Liver (tissue), 9 donors: ENCODE results near the gene INPP5J. TPM values are rescaled to one million over a fixed set of nuclear protein-coding genes. Genes with fewer than 3 reads are reported as not detected.

Experiments
- DNase-seq: peaks from one replicate; pipeline ENCODE4 v3.0.0-alpha.2; 2017; ENCODE audit warnings: low spot score
- H3K27ac ChIP-seq, 2 donors: one replicate each; pipeline ENCODE4 v1.7.0; 2013; ENCODE audit warnings: inconsistent platforms in 2 of 2, low read length in 2 of 2, control low read depth in 1 of 2, low read depth in 1 of 2, mild to moderate bottlenecking in 1 of 2
- H3K27me3 ChIP-seq, 4 donors: one replicate each; pipeline versions ENCODE4 v1.6.1 to v1.7.0; 2013; ENCODE audit warnings: low read length in 3 of 4, inconsistent platforms in 1 of 4, mild to moderate bottlenecking in 1 of 4, moderate library complexity in 1 of 4; ENCODE audit not compliant: control insufficient read depth in 4 of 4, insufficient read depth in 4 of 4
- H3K36me3 ChIP-seq, 4 donors: one replicate each; pipeline versions ENCODE4 v1.6.1 to v1.7.0; 2013; ENCODE audit warnings: low read length in 3 of 4, mild to moderate bottlenecking in 3 of 4, low read depth in 1 of 4, moderate library complexity in 1 of 4; ENCODE audit not compliant: control insufficient read depth in 4 of 4, insufficient read depth in 3 of 4
- H3K4me1 ChIP-seq, 4 donors: one replicate each; pipeline versions ENCODE4 v1.6.1 to v1.7.0; 2013; ENCODE audit warnings: low read length in 3 of 4, mild to moderate bottlenecking in 3 of 4, moderate library complexity in 1 of 4; ENCODE audit not compliant: control insufficient read depth in 4 of 4, insufficient read depth in 4 of 4
- H3K4me3 ChIP-seq, 3 donors: one replicate each; pipeline versions ENCODE4 v1.6.1 to v1.7.0; 2013; ENCODE audit warnings: low read length in 3 of 3, control low read depth in 1 of 3, low read depth in 1 of 3, mild to moderate bottlenecking in 1 of 3
- H3K9ac ChIP-seq, 2 donors: one replicate each; pipeline ENCODE4 v1.7.0; 2013; ENCODE audit warnings: low read length in 2 of 2, mild to moderate bottlenecking in 2 of 2, moderate library complexity in 2 of 2, control low read depth in 1 of 2, low read depth in 1 of 2
- H3K9me3 ChIP-seq, 4 donors: one replicate each; pipeline versions ENCODE4 v1.6.1 to v1.7.0; 2013; ENCODE audit warnings: low read length in 3 of 4; ENCODE audit not compliant: control insufficient read depth in 4 of 4
- ATF3 ChIP-seq: IDR thresholded peaks from 2 replicates; pipeline ENCODE4 v1.6.1; 2016; ENCODE audit warnings: antibody characterized with exemption
- CTCF ChIP-seq: fragments of 150-350 bp; IDR thresholded peaks from 2 replicates; pipeline ENCODE4 v1.5.1; 2017; ENCODE audit warnings: improper control_type of control experiment, low read depth, low read length; ENCODE audit not compliant: missing input control
- EGR1 ChIP-seq, 2 donors: IDR thresholded peaks; 2 replicates each; pipeline ENCODE4 v1.6.1; 2016 to 2018; ENCODE audit warnings: antibody characterized with exemption in 2 of 2, low read depth in 2 of 2
- FOXA1 ChIP-seq: IDR thresholded peaks from 2 replicates; pipeline ENCODE4 v1.6.1; 2016; ENCODE audit warnings: antibody characterized with exemption
- FOXA2 ChIP-seq: IDR thresholded peaks from 2 replicates; pipeline ENCODE4 v1.6.1; 2016; ENCODE audit warnings: antibody characterized with exemption
- GABPA ChIP-seq, 2 donors: IDR thresholded peaks in 1 of 2; conservative IDR thresholded peaks in 1 of 2; 2 replicates each; pipeline ENCODE4 v1.6.1; 2016; ENCODE audit warnings: antibody characterized with exemption in 2 of 2, mild to moderate bottlenecking in 1 of 2, moderate library complexity in 1 of 2
- HNF4A ChIP-seq, 2 donors: conservative IDR thresholded peaks; 2 replicates each; pipeline ENCODE4 v1.6.1; 2016; ENCODE audit warnings: antibody characterized with exemption in 2 of 2, mild to moderate bottlenecking in 2 of 2
- HNF4G ChIP-seq: IDR thresholded peaks from 2 replicates; pipeline ENCODE4 v1.6.1; 2016; ENCODE audit warnings: antibody characterized with exemption
- JUND ChIP-seq, 2 donors: IDR thresholded peaks; 2 replicates each; pipeline ENCODE4 v1.6.1; 2016; ENCODE audit warnings: antibody characterized with exemption in 2 of 2
- MAX ChIP-seq: IDR thresholded peaks from 2 replicates; pipeline ENCODE4 v1.6.1; 2016; ENCODE audit warnings: antibody characterized with exemption
- NR2F2 ChIP-seq: IDR thresholded peaks from 2 replicates; pipeline ENCODE4 v1.6.1; 2016; ENCODE audit warnings: antibody characterized with exemption
- RAD21 ChIP-seq, 2 donors: IDR thresholded peaks; 2 replicates each; pipeline ENCODE4 v1.6.1; 2016; ENCODE audit warnings: antibody characterized with exemption in 2 of 2, mild to moderate bottlenecking in 2 of 2
- REST ChIP-seq: IDR thresholded peaks from 2 replicates; pipeline ENCODE4 v1.6.1; 2016; ENCODE audit warnings: antibody characterized with exemption, mild to moderate bottlenecking
- RXRA ChIP-seq, 2 donors: IDR thresholded peaks; 2 replicates each; pipeline ENCODE4 v1.6.1; 2017 to 2018; ENCODE audit warnings: antibody characterized with exemption in 2 of 2, mild to moderate bottlenecking in 1 of 2
- SP1 ChIP-seq: IDR thresholded peaks from 2 replicates; pipeline ENCODE4 v1.6.1; 2018; ENCODE audit warnings: antibody characterized with exemption, mild to moderate bottlenecking
- TAF1 ChIP-seq: conservative IDR thresholded peaks from 2 replicates; pipeline ENCODE4 v1.6.1; 2016; ENCODE audit warnings: antibody characterized with exemption, mild to moderate bottlenecking
- YY1 ChIP-seq: IDR thresholded peaks from 2 replicates; pipeline ENCODE4 v1.6.1; 2016; ENCODE audit warnings: antibody characterized with exemption, mild to moderate bottlenecking
- ZBTB33 ChIP-seq: IDR thresholded peaks from 2 replicates; pipeline ENCODE4 v1.6.1; 2016; ENCODE audit warnings: antibody characterized with exemption
- WGBS: extraction: QIAGEN DNeasy Blood & Tissue Kit; methylation state at CpG from one replicate; pipeline ENCODE4 v1.1.7; 2013; 5-methylcytosine and 5-hydroxymethylcytosine counted together
- polyA plus RNA-seq, 2 donors: library from polyadenylated mRNA; stranded (reverse) in 1 of 2; unstranded in 1 of 2; fragments of 200-250 nt in 1 of 2; fragments of >200 nt in 1 of 2; fragmentation: Nextera tagmentation in 1 of 2; extraction: Ambion mirVana in 1 of 2; gene quantifications; one replicate each; pipeline versions ENCODE4 v1.2.1 to v1.2.3, GENCODE V29; 2013 to 2015
- total RNA-seq, 2 donors: library from RNA; depleted of rRNA; stranded (reverse); fragments of >200 nt; gene quantifications; one replicate each; pipeline ENCODE4 v1.2.3, GENCODE V29; 2014
- donor health status: healthy.
- donor health status: healthy.
- donor health status: healthy.
- donor health status: healthy.
- donor health status: healthy.

INPP5J gene
- total and polyA plus RNA-seq, 4 donors, result 0.06 to 0.17 (median 0.11) TPM

- peaks cover 0 to 9% (median 3%) of the 10 kb centered on the region in 4 donors for H3K4me1 ChIP-seq
- no peak overlapping the region for H3K27ac ChIP-seq
- no peak overlapping the region for H3K4me3 ChIP-seq
- TF ChIP-seq JUND (IDR thresholded peaks at IDR 0.05) (no peak), HNF4G (no peak), HNF4A (conservative IDR thresholded peaks at IDR 0.05) (no peak), ZBTB33 (no peak), EGR1 (IDR thresholded peaks at IDR 0.05; ENCODE audit: low read depth in 2 of 2) (no peak), REST (no peak), NR2F2 (no peak), FOXA1 (no peak), SP1 (no peak), ATF3 (no peak), YY1 (no peak), GABPA (IDR thresholded peaks at IDR 0.05 in 1 of 2, conservative IDR thresholded peaks at IDR 0.05 in 1 of 2) (no peak), RXRA (IDR thresholded peaks at IDR 0.05) (no peak), CTCF (no peak), FOXA2 (no peak), MAX (no peak), RAD21 (IDR thresholded peaks at IDR 0.05) (no peak), TAF1 (no peak)
- no peaks in the 10 kb centered on the region for H3K36me3 ChIP-seq
- H3K27me3 ChIP-seq, result no peaks in the 10 kb centered on the region
- 66% methylated on average over 19 of the region's 19 CpGs for WGBS
- H3K9ac ChIP-seq, result no peak overlapping the region
- no peaks in the 10 kb centered on the region for H3K9me3 ChIP-seq
- no peak for DNase-seq
Measured at GRCh38 chr22:31127181-31127772, 4.5 kb downstream of the INPP5J start.
